ENCODE measurements around the gene EGFL7.

- TF ChIP-seq CTCF (IDR thresholded peaks at IDR 0.05) (no peak), POLR2A (IDR thresholded peaks at IDR 0.05) (no peak), POLR2AphosphoS5 (IDR thresholded peaks at IDR 0.05) (no peak), EP300 (IDR thresholded peaks at IDR 0.05; ENCODE audit: low read depth) (no peak)
Observed at GRCh38 chr9:136718345-136719194, 55.9 kb downstream of the EGFL7 start.
